GM18858 (cell line): ENCODE measurements around the gene ALDOA.

Source experiments
- ATAC-seq: cut with Tn5 transposase; IDR thresholded peaks from one replicate; pipeline ENCODE4 v1.9.1; 2021; ENCODE audit not compliant: unreplicated experiment

Gene ALDOA

GRCh38 chr16:30088832-30089624 lies 23.5 kb downstream of the ALDOA start:
- ATAC-seq, result no peak

- no peak for ATAC-seq
Measured at GRCh38 chr16:30090610-30091331, 25.2 kb downstream of the ALDOA start.

- peak; percentile 40 for ATAC-seq
Measured at GRCh38 chr16:30091474-30092372, 26.2 kb downstream of the ALDOA start, which contains the start of gene TBX6. Gene TBX6, minus strand, starts transcription at chr16:30091924. Its CDS starts 731 bp downstream, at chr16:30091193.

- no peak for ATAC-seq
Measured at GRCh38 chr16:30092373-30093010, 26.9 kb downstream of the ALDOA start.

GRCh38 chr16:30094541-30095165 lies 29.1 kb downstream of the ALDOA start:
- ATAC-seq, result no peak

- ATAC-seq, result no peak
Measured at GRCh38 chr16:30095166-30096078, 29.9 kb downstream of the ALDOA start.

GRCh38 chr16:30096105-30096861 lies 30.7 kb downstream of the ALDOA start, which contains the start of gene YPEL3:
Gene YPEL3, minus strand, starts transcription at chr16:30096213. Its CDS starts 731 bp downstream, at chr16:30095482.
- no peak for ATAC-seq

- no peak for ATAC-seq
Measured at GRCh38 chr16:30096862-30097563, 31.5 kb downstream of the ALDOA start.

- no peak for ATAC-seq
Measured at GRCh38 chr16:30104090-30104489, 38.5 kb downstream of the ALDOA start.

- ATAC-seq, result no peak
Measured at GRCh38 chr16:30104492-30104891, 38.9 kb downstream of the ALDOA start.

GRCh38 chr16:30108059-30108850 lies 42.7 kb downstream of the ALDOA start:
- no peak for ATAC-seq

GRCh38 chr16:30110661-30111060 lies 45.1 kb downstream of the ALDOA start:
- ATAC-seq, result no peak

- ATAC-seq, result no peak
Measured at GRCh38 chr16:30112197-30113030, 46.9 kb downstream of the ALDOA start.

- no peak for ATAC-seq
Measured at GRCh38 chr16:30113031-30113710, 47.6 kb downstream of the ALDOA start, which contains the start of gene GDPD3. Gene GDPD3, minus strand, starts transcription at chr16:30113537. Its CDS starts 59 bp downstream, at chr16:30113478.

- no peak for ATAC-seq
Measured at GRCh38 chr16:30113711-30114333, 48.3 kb downstream of the ALDOA start.
